Measurements from ENCODE around the gene FAM200A. TPM values are rescaled to one million over a fixed set of nuclear protein-coding genes. Genes with fewer than 3 reads are reported as not detected.

FAM200A gene
- polyA plus RNA-seq, 1 donor (not counting 4 experiments of a cell fraction or from before 2014, with no cell fraction given): 7.6 TPM

DNA sequence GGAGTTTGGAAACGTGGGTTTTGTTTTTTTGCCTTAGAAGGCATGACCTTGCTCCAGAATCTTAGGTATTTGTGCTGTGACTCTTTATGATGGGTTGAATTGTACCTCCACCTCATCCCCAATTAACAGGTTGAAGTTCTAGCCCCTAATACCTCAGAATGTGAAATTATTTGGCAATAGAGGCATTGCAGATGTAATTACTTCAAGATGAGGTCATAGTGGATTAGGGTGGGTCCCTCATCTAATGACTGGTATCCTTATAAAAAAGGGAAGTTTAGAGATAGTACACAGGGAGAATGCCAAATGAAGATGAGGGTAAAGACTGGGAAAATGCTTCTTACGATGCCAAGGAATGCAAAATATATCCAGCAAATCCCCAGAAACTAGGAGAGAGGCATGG, 3.0 kb upstream of the FAM200A start:
- H3K36me3 ChIP-seq (ENCODE audit: control insufficient read depth in 2 of 2, extremely low read depth in 1 of 2, insufficient read depth in 2 of 2, low read length in 2 of 2): peaks cover 1 to 12% of the 10 kb centered on the region in 2 experiments
- dilution Hi-C loops (cut with MboI; ENCODE audit: extremely low pct_ligation_motif_present, low sequenced_read_pairs): no loop called here
- no peak overlapping the region for H3K9ac ChIP-seq (ENCODE audit: control insufficient read depth, extremely low read depth, insufficient read depth, low read length)
- H3K79me2 ChIP-seq (ENCODE audit: control insufficient read depth, insufficient read depth, low read length): peaks cover 42% of the 10 kb centered on the region
- H3K4me1 ChIP-seq (ENCODE audit: control insufficient read depth, extremely low read depth, insufficient read depth, low read length): peaks cover 17% of the 10 kb centered on the region
- no peak overlapping the region for H3K4me3 ChIP-seq (ENCODE audit: control insufficient read depth in 2 of 3, extremely low read depth in 1 of 3, insufficient read depth in 2 of 3, low read depth in 1 of 3, low read length in 3 of 3)
- FAIRE-seq (no peak), DNase-seq (ENCODE audit: low read depth, low spot score) (no peak)
- no peaks in the 10 kb centered on the region for H4K20me1 ChIP-seq (ENCODE audit: control insufficient read depth, extremely low read depth, insufficient read depth, low read length)
- no peaks in the 10 kb centered on the region for H3K9me3 ChIP-seq (ENCODE audit: control insufficient read depth, low read depth, low read length)
- TF ChIP-seq, protein P1, sequence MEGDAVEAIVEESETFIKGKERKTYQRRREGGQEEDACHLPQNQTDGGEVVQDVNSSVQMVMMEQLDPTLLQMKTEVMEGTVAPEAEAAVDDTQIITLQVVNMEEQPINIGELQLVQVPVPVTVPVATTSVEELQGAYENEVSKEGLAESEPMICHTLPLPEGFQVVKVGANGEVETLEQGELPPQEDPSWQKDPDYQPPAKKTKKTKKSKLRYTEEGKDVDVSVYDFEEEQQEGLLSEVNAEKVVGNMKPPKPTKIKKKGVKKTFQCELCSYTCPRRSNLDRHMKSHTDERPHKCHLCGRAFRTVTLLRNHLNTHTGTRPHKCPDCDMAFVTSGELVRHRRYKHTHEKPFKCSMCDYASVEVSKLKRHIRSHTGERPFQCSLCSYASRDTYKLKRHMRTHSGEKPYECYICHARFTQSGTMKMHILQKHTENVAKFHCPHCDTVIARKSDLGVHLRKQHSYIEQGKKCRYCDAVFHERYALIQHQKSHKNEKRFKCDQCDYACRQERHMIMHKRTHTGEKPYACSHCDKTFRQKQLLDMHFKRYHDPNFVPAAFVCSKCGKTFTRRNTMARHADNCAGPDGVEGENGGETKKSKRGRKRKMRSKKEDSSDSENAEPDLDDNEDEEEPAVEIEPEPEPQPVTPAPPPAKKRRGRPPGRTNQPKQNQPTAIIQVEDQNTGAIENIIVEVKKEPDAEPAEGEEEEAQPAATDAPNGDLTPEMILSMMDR (optimal IDR thresholded peaks at IDR 0.05 in 1 of 3, IDR thresholded peaks at IDR 0.05 in 1 of 3, conservative IDR thresholded peaks at IDR 0.05 in 1 of 3; ENCODE audit: extremely low read depth in 1 of 3, insufficient read depth in 2 of 3, low read length in 3 of 3): no peak
- TF ChIP-seq EZH2 (IDR thresholded peaks at IDR 0.05; ENCODE audit: low read length): no peak
- no peaks in the 10 kb centered on the region for H3K27me3 ChIP-seq (ENCODE audit: control insufficient read depth, extremely low read depth, insufficient read depth, low read length)
- no peak overlapping the region for H2AFZ ChIP-seq (ENCODE audit: control insufficient read depth, low read length)
- H3K27ac ChIP-seq (ENCODE audit: control insufficient read depth, insufficient read depth, low read length): no peak overlapping the region
- H3K4me2 ChIP-seq (ENCODE audit: control insufficient read depth, extremely low read depth, insufficient read depth, low read depth, low read length): no peak overlapping the region
- no peaks in the 10 kb centered on the region for H3K9me1 ChIP-seq (ENCODE audit: control insufficient read depth, extremely low read depth, insufficient read depth, low read length)

DNA sequence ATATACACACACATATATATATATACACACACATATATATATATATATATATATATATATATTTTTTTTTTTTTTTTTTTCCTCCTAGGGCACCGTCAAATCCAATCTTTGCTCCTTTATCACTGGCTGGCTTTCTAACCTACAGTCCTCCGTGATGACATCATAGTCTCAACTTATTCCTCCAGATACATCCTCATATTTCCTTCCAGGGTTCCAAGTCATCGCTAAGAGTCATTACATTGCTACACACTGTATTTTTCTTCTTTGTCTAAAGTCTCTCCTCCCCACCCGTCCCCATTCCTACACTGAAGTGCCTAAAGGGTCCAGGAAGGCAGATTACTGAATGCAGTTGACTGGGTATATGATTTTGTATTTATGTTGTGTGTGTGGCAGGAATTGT, 1.1 kb upstream of the FAM200A start:
- Histone ChIP-seq H4K20me1 (ENCODE audit: control insufficient read depth, extremely low read depth, insufficient read depth, low read length) (no peaks in the 10 kb centered on the region), H3K79me2 (ENCODE audit: control insufficient read depth, insufficient read depth, low read length) (peaks cover 25% of the 10 kb centered on the region), H3K9ac (ENCODE audit: control insufficient read depth, extremely low read depth, insufficient read depth, low read length) (no peak overlapping the region), H3K4me2 (ENCODE audit: control insufficient read depth, extremely low read depth, insufficient read depth, low read depth, low read length) (no peak overlapping the region), H3K9me3 (ENCODE audit: control insufficient read depth, low read depth, low read length) (no peaks in the 10 kb centered on the region), H3K27me3 (ENCODE audit: control insufficient read depth, extremely low read depth, insufficient read depth, low read length) (no peaks in the 10 kb centered on the region), H3K4me1 (ENCODE audit: control insufficient read depth, extremely low read depth, insufficient read depth, low read length) (peaks cover 13% of the 10 kb centered on the region), H3K36me3 (ENCODE audit: control insufficient read depth in 2 of 2, extremely low read depth in 1 of 2, insufficient read depth in 2 of 2, low read length in 2 of 2) (peaks cover 1 to 12% of the 10 kb centered on the region in 2 experiments), H3K27ac (ENCODE audit: control insufficient read depth, insufficient read depth, low read length) (no peak overlapping the region), H3K4me3 (ENCODE audit: control insufficient read depth in 2 of 3, extremely low read depth in 1 of 3, insufficient read depth in 2 of 3, low read depth in 1 of 3, low read length in 3 of 3) (no peak overlapping the region), H3K9me1 (ENCODE audit: control insufficient read depth, extremely low read depth, insufficient read depth, low read length) (no peaks in the 10 kb centered on the region), H2AFZ (ENCODE audit: control insufficient read depth, low read length) (no peak overlapping the region)
- dilution Hi-C loops (cut with MboI; ENCODE audit: extremely low pct_ligation_motif_present, low sequenced_read_pairs): no loop called here
- TF ChIP-seq EZH2 (IDR thresholded peaks at IDR 0.05; ENCODE audit: low read length): no peak
- TF ChIP-seq, protein P1 (optimal IDR thresholded peaks at IDR 0.05 in 1 of 3, IDR thresholded peaks at IDR 0.05 in 1 of 3, conservative IDR thresholded peaks at IDR 0.05 in 1 of 3; ENCODE audit: extremely low read depth in 1 of 3, insufficient read depth in 2 of 3, low read length in 3 of 3): no peak
- no peak for FAIRE-seq
- no peak for DNase-seq (ENCODE audit: low read depth, low spot score)
